Osteocyte (in vitro differentiated cells): Measurements from ENCODE around the gene KRT17. TPM values are rescaled to one million over a fixed set of nuclear protein-coding genes. Genes with fewer than 3 reads are reported as not detected.

Source experiments
- DNase-seq: peaks from one replicate; pipeline ENCODE4 v3.0.0; 2021; ENCODE audit warnings: mixed read lengths; ENCODE audit not compliant: unreplicated experiment; ENCODE audit errors: extremely low spot score
- H3K27ac Mint-ChIP-seq: one replicate; pipeline ENCODE4 v1.8.0; 2021; ENCODE audit warnings: mild to moderate bottlenecking, mixed read lengths; ENCODE audit not compliant: unreplicated experiment
- H3K27me3 Mint-ChIP-seq: one replicate; pipeline ENCODE4 v1.8.0; 2021; ENCODE audit warnings: mixed read lengths; ENCODE audit not compliant: unreplicated experiment
- H3K36me3 Mint-ChIP-seq: one replicate; pipeline ENCODE4 v1.8.0; 2021; ENCODE audit warnings: mixed read lengths; ENCODE audit not compliant: unreplicated experiment
- H3K4me1 Mint-ChIP-seq: one replicate; pipeline ENCODE4 v1.8.0; 2021; ENCODE audit warnings: mixed read lengths; ENCODE audit not compliant: unreplicated experiment
- H3K4me3 Mint-ChIP-seq: one replicate; pipeline ENCODE4 v1.8.0; 2021; ENCODE audit warnings: mild to moderate bottlenecking, moderate library complexity, mixed read lengths; ENCODE audit not compliant: unreplicated experiment
- H3K9me3 Mint-ChIP-seq: one replicate; pipeline ENCODE4 v1.8.0; 2021; ENCODE audit warnings: mixed read lengths; ENCODE audit not compliant: unreplicated experiment
- CTCF ChIP-seq: fragments of 200-600 bp; sonication (generic); IDR thresholded peaks from 2 replicates; pipeline ENCODE4 v1.5.0; 2021; ENCODE audit warnings: antibody characterized with exemption, mild to moderate bottlenecking, moderate library complexity
- total RNA-seq: library from RNA; stranded (reverse); gene quantifications from 2 replicates; pipeline ENCODE4 v1.2.1, GENCODE V29; 2021

KRT17 gene
- total RNA-seq, 1 donor from 2014 or later = 40.5 TPM

GRCh38 chr17:41581366-41582060 is 42.9 kb downstream of the KRT17 start:
- Mint-ChIP-seq H3K27me3 (peaks cover 6% of the 10 kb centered on the region), H3K4me3 (no peak overlapping the region), H3K36me3 (no peaks in the 10 kb centered on the region), H3K9me3 (no peaks in the 10 kb centered on the region), H3K27ac (no peak overlapping the region), H3K4me1 (peaks cover 13% of the 10 kb centered on the region)
- no peak for DNase-seq
- no peak for TF ChIP-seq CTCF

DNA sequence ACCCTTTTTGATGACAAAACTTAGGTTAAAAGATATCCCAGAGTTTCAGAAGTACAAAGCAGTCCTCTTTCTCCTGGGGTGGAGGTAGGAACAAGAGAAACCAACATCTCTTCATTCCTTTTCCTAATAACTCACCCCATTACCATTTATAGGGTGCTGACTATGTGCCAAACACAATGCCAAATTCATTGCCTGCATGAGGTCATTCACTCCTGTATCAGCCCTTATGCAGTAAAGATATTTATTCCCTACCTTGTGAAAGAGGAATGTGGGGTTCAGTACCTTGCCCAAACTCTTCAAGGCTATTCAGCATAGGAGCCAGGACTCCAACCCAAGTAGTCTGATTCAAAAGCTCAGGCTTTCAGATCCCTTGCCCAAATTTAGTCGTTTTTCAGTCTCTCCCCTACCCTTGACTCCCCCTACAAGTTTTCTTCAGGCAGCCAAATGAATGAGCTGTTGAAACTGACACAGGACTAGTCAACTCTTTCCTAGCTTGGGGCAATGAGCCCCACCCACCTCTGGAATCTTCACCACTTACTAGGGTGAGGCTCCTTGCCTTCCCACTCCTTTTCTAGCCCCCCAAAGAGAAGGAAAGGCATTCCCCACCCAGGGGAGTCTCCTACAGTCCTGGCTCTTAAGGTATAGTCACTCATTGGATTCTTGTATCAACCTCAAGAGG is 43.5 kb downstream of the KRT17 start:
- Mint-ChIP-seq H3K27ac (peak overlapping the region; percentile 8), H3K9me3 (no peaks in the 10 kb centered on the region), H3K4me3 (no peak overlapping the region), H3K4me1 (peaks cover 13% of the 10 kb centered on the region), H3K27me3 (peaks cover 10% of the 10 kb centered on the region), H3K36me3 (no peaks in the 10 kb centered on the region)
- DNase-seq = no peak
- TF ChIP-seq CTCF = no peak

- TF ChIP-seq CTCF = no peak
- Mint-ChIP-seq H3K27me3 (peaks cover 10% of the 10 kb centered on the region), H3K9me3 (no peaks in the 10 kb centered on the region), H3K27ac (no peak overlapping the region), H3K4me3 (no peak overlapping the region), H3K36me3 (no peaks in the 10 kb centered on the region), H3K4me1 (peaks cover 13% of the 10 kb centered on the region)
- DNase-seq = no peak
These were observed 44.2 kb downstream of the KRT17 start for GRCh38 chr17:41580244-41580575.

- H3K9me3 Mint-ChIP-seq = no peaks in the 10 kb centered on the region
- peak; percentile 91 for DNase-seq
- H3K27ac Mint-ChIP-seq = no peak overlapping the region
- peak; percentile 78 for TF ChIP-seq CTCF
- no peak overlapping the region for H3K4me3 Mint-ChIP-seq
- peaks cover 13% of the 10 kb centered on the region for H3K4me1 Mint-ChIP-seq
- H3K27me3 Mint-ChIP-seq = peaks cover 10% of the 10 kb centered on the region
- no peaks in the 10 kb centered on the region for H3K36me3 Mint-ChIP-seq
These were observed 44.7 kb downstream of the KRT17 start for GRCh38 chr17:41579484-41580243.

GRCh38 chr17:41578971-41579370 is 45.4 kb downstream of the KRT17 start:
- Mint-ChIP-seq H3K4me1 (peaks cover 13% of the 10 kb centered on the region), H3K27ac (no peak overlapping the region), H3K36me3 (no peaks in the 10 kb centered on the region)

More at GRCh38 chr17:41578971-41579370, 45.4 kb downstream of the KRT17 start:
- DNase-seq = no peak
- no peaks in the 10 kb centered on the region for H3K9me3 Mint-ChIP-seq
- TF ChIP-seq CTCF = no peak
- peaks cover 11% of the 10 kb centered on the region for H3K27me3 Mint-ChIP-seq
- H3K4me3 Mint-ChIP-seq = no peak overlapping the region
